ENCODE measurements around the gene OIT3.

- TF ChIP-seq CTCF (IDR thresholded peaks at IDR 0.05; ENCODE audit: insufficient read depth, low read depth, low read length) (no peak), EZH2 (IDR thresholded peaks at IDR 0.05; ENCODE audit: insufficient read depth, low read length) (no peak)
Observed at GRCh38 chr10:72913287-72913686, 19.7 kb downstream of the OIT3 start.
